H9 (cell line): Measurements from ENCODE around the gene FAM228A. TPM values are rescaled to one million over a fixed set of nuclear protein-coding genes. Genes with fewer than 3 reads are reported as not detected.

Experiments
- DNase-seq: peaks from one replicate; pipeline ENCODE4 v3.0.0-alpha.2; 2017
- H2AFZ ChIP-seq: one replicate; pipeline ENCODE4 v1.6.1; 2013; ENCODE audit warnings: mild to moderate bottlenecking, low read length, control low read depth, moderate library complexity
- H2AK5ac ChIP-seq: 2 replicates; pipeline ENCODE4 v1.6.1; 2013; ENCODE audit warnings: low read length, control low read depth, mixed read lengths; ENCODE audit not compliant: insufficient read length
- H2BK120ac ChIP-seq: one replicate; pipeline ENCODE4 v1.6.1; 2013; ENCODE audit warnings: low read depth, mild to moderate bottlenecking, low read length, control low read depth, inconsistent platforms; ENCODE audit not compliant: poor library complexity, severe bottlenecking
- H2BK12ac ChIP-seq: 2 replicates; pipeline ENCODE4 v1.6.1; 2013; ENCODE audit warnings: low read length, control low read depth, mixed read lengths, low read depth; ENCODE audit not compliant: insufficient read length
- H2BK15ac ChIP-seq: 2 replicates; pipeline ENCODE4 v1.6.1; 2013; ENCODE audit warnings: low read depth, low read length, control low read depth
- H2BK20ac ChIP-seq: one replicate; pipeline ENCODE4 v1.6.1; 2013; ENCODE audit warnings: low read depth, mild to moderate bottlenecking, low read length, control low read depth, inconsistent platforms; ENCODE audit not compliant: poor library complexity, severe bottlenecking
- H2BK5ac ChIP-seq: 2 replicates; pipeline ENCODE4 v1.6.1; 2013; ENCODE audit warnings: low read length, control low read depth, mixed read lengths; ENCODE audit not compliant: insufficient read length
- H3K14ac ChIP-seq: 2 replicates; pipeline ENCODE4 v1.6.1; 2013; ENCODE audit warnings: low read length, control low read depth; ENCODE audit not compliant: insufficient read depth
- H3K18ac ChIP-seq: 2 replicates; pipeline ENCODE4 v1.6.1; 2013; ENCODE audit warnings: low read depth, mild to moderate bottlenecking, mixed read lengths, low read length, control low read depth; ENCODE audit not compliant: insufficient read length
- H3K23ac ChIP-seq: 2 replicates; pipeline ENCODE4 v1.6.1; 2013; ENCODE audit warnings: low read length, control low read depth, mixed read lengths, low read depth; ENCODE audit not compliant: insufficient read length
- H3K23me2 ChIP-seq: 2 replicates; pipeline ENCODE4 v1.6.1; 2013; ENCODE audit warnings: low read depth, mild to moderate bottlenecking, mixed read lengths, low read length, control low read depth; ENCODE audit not compliant: insufficient read length, poor library complexity, severe bottlenecking
- H3K27ac ChIP-seq: 2 replicates; pipeline ENCODE4 v1.5.1; 2013; ENCODE audit warnings: low read length, control low read depth, mixed read lengths, low read depth; ENCODE audit not compliant: insufficient read length
- H3K27me3 ChIP-seq: 2 replicates; pipeline ENCODE4 v1.6.1; 2013; ENCODE audit warnings: low read length, control low read depth, inconsistent platforms; ENCODE audit not compliant: insufficient read depth
- H3K4ac ChIP-seq: 2 replicates; pipeline ENCODE4 v1.6.1; 2013; ENCODE audit warnings: low read depth, mild to moderate bottlenecking, control low read depth, inconsistent platforms, low read length, moderate library complexity
- H3K4me1 ChIP-seq: 2 replicates; pipeline ENCODE4 v1.6.1; 2013; ENCODE audit warnings: low read length, control low read depth, inconsistent platforms; ENCODE audit not compliant: insufficient read depth
- H3K4me2 ChIP-seq: 2 replicates; pipeline ENCODE4 v1.6.1; 2013; ENCODE audit warnings: low read length, control low read depth, mixed read lengths; ENCODE audit not compliant: insufficient read length, insufficient read depth
- H3K56ac ChIP-seq: 2 replicates; pipeline ENCODE4 v1.6.1; 2013; ENCODE audit warnings: low read depth, mild to moderate bottlenecking, mixed read lengths, low read length, control low read depth; ENCODE audit not compliant: insufficient read length
- H3K79me1 ChIP-seq: 2 replicates; pipeline ENCODE4 v1.6.1; 2013; ENCODE audit warnings: low read depth, mild to moderate bottlenecking, moderate library complexity, low read length, control low read depth, inconsistent platforms; ENCODE audit not compliant: insufficient read depth, poor library complexity, severe bottlenecking
- H3K79me2 ChIP-seq: 2 replicates; pipeline ENCODE4 v1.6.1; 2013; ENCODE audit warnings: low read length, control low read depth, inconsistent platforms; ENCODE audit not compliant: insufficient read depth
- H3K9ac ChIP-seq: 2 replicates; pipeline ENCODE4 v1.6.1; 2013; ENCODE audit warnings: low read length, control low read depth, mixed read lengths; ENCODE audit not compliant: insufficient read length; ENCODE audit errors: extremely low read depth
- H3K9me3 ChIP-seq: one replicate; pipeline ENCODE4 v1.6.1; 2013; ENCODE audit warnings: low read depth, low read length, inconsistent platforms; ENCODE audit not compliant: control insufficient read depth
- H3T11ph ChIP-seq: one replicate; pipeline ENCODE4 v1.6.1; 2013; ENCODE audit warnings: mild to moderate bottlenecking, low read length, control low read depth, inconsistent platforms
- H4K20me1 ChIP-seq: one replicate; pipeline ENCODE4 v1.6.1; 2013; ENCODE audit not compliant: control insufficient read depth, insufficient read length, insufficient read depth
- H4K5ac ChIP-seq: 2 replicates; pipeline ENCODE4 v1.6.1; 2013; ENCODE audit warnings: low read depth, mild to moderate bottlenecking, mixed read lengths, low read length, control low read depth; ENCODE audit not compliant: insufficient read length
- H4K8ac ChIP-seq: replicated peaks from 2 replicates; pipeline ENCODE4 v1.6.1; 2013; ENCODE audit warnings: low read length, control low read depth, mixed read lengths, low read depth; ENCODE audit not compliant: insufficient read length
- H4K91ac ChIP-seq: 2 replicates; pipeline ENCODE4 v1.6.1; 2013; ENCODE audit warnings: low read depth, mild to moderate bottlenecking, moderate library complexity, mixed read lengths, low read length, control low read depth; ENCODE audit not compliant: insufficient read length
- H3K27ac Mint-ChIP-seq, 3 experiments: 2 replicates in 2 of 3; 3 replicates in 1 of 3; pipeline ENCODE4 v1.8.0; 2020 to 2021; ENCODE audit warnings: mixed read lengths in 3 of 3, mild to moderate bottlenecking in 1 of 3, moderate library complexity in 1 of 3
- H3K27me3 Mint-ChIP-seq: 2 replicates; pipeline ENCODE4 v1.8.0; 2021; ENCODE audit warnings: low read depth, mild to moderate bottlenecking, moderate library complexity, mixed read lengths
- H3K36me3 Mint-ChIP-seq, 3 experiments: 2 replicates in 2 of 3; 3 replicates in 1 of 3; pipeline ENCODE4 v1.8.0; 2020 to 2021; ENCODE audit warnings: low read depth in 3 of 3, mixed read lengths in 3 of 3; ENCODE audit not compliant: insufficient read depth in 1 of 3
- H3K4me1 Mint-ChIP-seq, 2 experiments: 2 replicates each; pipeline ENCODE4 v1.8.0; 2020; ENCODE audit warnings: mixed read lengths in 2 of 2
- H3K4me3 Mint-ChIP-seq, 2 experiments: 2 replicates in 1 of 2; 3 replicates in 1 of 2; pipeline ENCODE4 v1.8.0; 2020 to 2021; ENCODE audit warnings: mild to moderate bottlenecking in 2 of 2, mixed read lengths in 2 of 2, moderate library complexity in 1 of 2
- H3K9me3 Mint-ChIP-seq, 2 experiments: 2 replicates in 1 of 2; 3 replicates in 1 of 2; pipeline ENCODE4 v1.8.0; 2020; ENCODE audit warnings: mild to moderate bottlenecking in 2 of 2, mixed read lengths in 2 of 2, moderate library complexity in 1 of 2
- CTCF ChIP-seq: fragments of 200-600 bp; sonication (generic); conservative IDR thresholded peaks from 3 replicates; pipeline ENCODE4 v1.8.0; 2021; ENCODE audit warnings: antibody characterized with exemption, mild to moderate bottlenecking
- WGBS: extraction: QIAGEN DNeasy Blood & Tissue Kit; methylation state at CpG from one replicate; pipeline ENCODE4 v1.1.7; 2013; ENCODE audit warnings: missing lambda C conversion rate, low lambda C conversion rate, mixed read lengths; ENCODE audit not compliant: insufficient read length; ENCODE audit errors: extremely low coverage; 5-methylcytosine and 5-hydroxymethylcytosine counted together
- total RNA-seq: library from RNA; stranded (reverse); gene quantifications from 2 replicates; pipeline ENCODE4 v1.2.1, GENCODE V29; 2021

The FAM228A gene
- total RNA-seq, 1 experiment from 2014 or later, result not detected

DNA sequence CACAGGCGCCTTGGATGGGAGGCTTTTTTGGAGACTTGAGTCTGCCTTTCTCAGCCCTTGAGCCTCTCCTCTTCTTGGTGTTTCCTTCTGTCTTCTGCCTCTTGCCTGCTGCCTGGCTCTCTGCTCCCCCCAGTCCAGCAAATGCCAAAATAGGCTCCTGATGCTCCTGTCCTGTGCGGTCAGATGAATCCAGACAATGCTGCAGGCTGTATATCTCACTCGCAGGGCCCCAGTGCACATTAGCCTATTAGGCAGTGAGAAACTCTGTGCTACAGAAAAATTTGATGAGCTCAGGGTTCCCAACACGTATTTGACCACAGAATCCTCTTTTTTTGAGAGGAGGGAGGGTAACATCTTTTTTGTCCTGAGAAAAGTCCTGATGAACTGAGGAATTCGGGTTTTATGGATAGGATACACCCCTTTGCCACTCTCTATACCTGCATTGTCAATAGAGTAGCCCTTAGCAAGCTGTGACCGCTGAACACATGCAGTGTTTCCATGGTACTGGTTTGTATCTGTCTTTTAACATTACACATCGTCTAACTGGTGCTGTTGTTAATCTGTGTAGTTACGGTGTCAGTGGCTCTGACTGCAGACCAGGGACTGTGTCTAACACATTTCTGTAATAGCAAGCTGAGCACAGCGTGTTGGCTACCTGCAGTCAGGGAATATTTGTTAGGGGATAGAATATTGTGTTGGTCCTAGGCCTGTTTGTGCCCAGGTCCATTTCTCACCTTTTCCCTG lies 50.8 kb downstream of the FAM228A start:
- H3K27ac Mint-ChIP-seq, result no peak overlapping the region; a peak in 1 of 7 replicates
- Histone ChIP-seq H3K56ac (no peak overlapping the region), H2BK120ac (no peak overlapping the region), H2AK5ac (no peak overlapping the region), H3K4me2 (no peak overlapping the region), H4K91ac (no peak overlapping the region), H3K27me3 (no peaks in the 10 kb centered on the region), H3K27ac (no peak overlapping the region), H3K23me2 (no peaks in the 10 kb centered on the region), H3K9ac (no peak overlapping the region), H3K23ac (no peak overlapping the region), H3K18ac (no peak overlapping the region), H2AFZ (no peak overlapping the region), H4K8ac (no peak overlapping the region), H2BK5ac (no peak overlapping the region), H3T11ph (no peak overlapping the region), H4K20me1 (no peaks in the 10 kb centered on the region), H4K5ac (no peak overlapping the region), H3K14ac (peak overlapping the region; percentile 41; the same call in 1 of the 2 replicates), H3K9me3 (no peaks in the 10 kb centered on the region), H3K4me1 (no peaks in the 10 kb centered on the region; the same call in 1 of the 2 replicates), H2BK20ac (no peak overlapping the region), H2BK12ac (no peak overlapping the region), H2BK15ac (no peak overlapping the region), H3K79me1 (no peaks in the 10 kb centered on the region), H3K79me2 (no peaks in the 10 kb centered on the region), H3K4ac (no peak overlapping the region)
- no peaks in the 10 kb centered on the region for H3K27me3 Mint-ChIP-seq
- H3K4me1 Mint-ChIP-seq, result no peaks in the 10 kb centered on the region
- WGBS, result no CpG with 5 or more reads among the region's 9 CpGs
- no peaks in the 10 kb centered on the region for H3K9me3 Mint-ChIP-seq
- TF ChIP-seq CTCF, result no peak
- H3K4me3 Mint-ChIP-seq, result no peak overlapping the region
- DNase-seq, result no peak
- H3K36me3 Mint-ChIP-seq, result peaks cover 0 to under 1% (median 0%) of the 10 kb centered on the region in 3 experiments; a peak in 1 of 7 replicates
